ENCODE measurements around the gene PRKCQ.

- TF ChIP-seq GATA2 (IDR thresholded peaks at IDR 0.05; ENCODE audit: low read depth, low read length) (no peak), GATA3 (IDR thresholded peaks at IDR 0.05; ENCODE audit: low read depth, low read length) (no peak)
Measured at GRCh38 chr10:6530211-6530840, 49.8 kb downstream of the PRKCQ start.

All from SH-SY5Y (cell line).